Measurements from ENCODE around the gene PDE12. TPM values are rescaled to one million over a fixed set of nuclear protein-coding genes. Genes with fewer than 3 reads are reported as not detected.

The PDE12 gene
- total and polyA plus RNA-seq, 4 donors = 3.1 to 15.4 (median 9.0) TPM

Other genes with a start within 250 kb of the PDE12 start
- under 1 TPM; 0.10 to 0.18 TPM for gene DNAH12, start 11.9 kb upstream of the PDE12 start, total RNA-seq
- not detected for gene DNAH12, start 11.9 kb upstream of the PDE12 start, polyA plus RNA-seq
- 100 to 1,000 TPM; 148 TPM for gene ARF4, start 41.1 kb downstream of the PDE12 start, total RNA-seq
- gene ARF4, start 41.1 kb downstream of the PDE12 start, polyA plus RNA-seq = 100 to 1,000 TPM; 174 to 211 TPM
- 10 to 100 TPM; 38.6 to 41.0 TPM for gene DENND6A, start 136.8 kb downstream of the PDE12 start, total RNA-seq
- 10 to 100 TPM in 1 of 2 donors, 1 to 10 TPM in 1; 9.1 to 17.5 TPM for gene DENND6A, start 136.8 kb downstream of the PDE12 start, polyA plus RNA-seq
- gene SLMAP, start 200.0 kb downstream of the PDE12 start, total RNA-seq = 100 to 1,000 TPM; 195 to 546 TPM
- gene SLMAP, start 200.0 kb downstream of the PDE12 start, polyA plus RNA-seq = 100 to 1,000 TPM in 1 of 2 donors, 10 to 100 TPM in 1; 81.4 to 145 TPM

Measured in aorta (tissue), 4 donors.